A549 (cell line): ENCODE data around the gene MYO1B. TPM values are rescaled to one million over a fixed set of nuclear protein-coding genes. Genes with fewer than 3 reads are reported as not detected.

Experiments used
- ATAC-seq, 2 experiments: fragments of 200-7000 bp in 1 of 2; fragments of >200 bp in 1 of 2; cut with Nextera tagmentation in 1 of 2; cut with Tn5 transposase in 1 of 2; 3 replicates each; pipeline versions ENCODE4 v1.8.0 to v1.9.1; 2018 to 2020; ENCODE audit warnings: mild to moderate bottlenecking in 1 of 2, moderate library complexity in 1 of 2
- CTCF ChIA-PET: fragments of 300-600 bp; sonication (Branson Sonifier 250); formaldehyde crosslinking; extraction: SDS; loops from one replicate; lab custom pipeline; 2021; ENCODE audit warnings: antibody characterized with exemption, inconsistent platforms; lab: Yijun Ruan, JAX
- POLR2A ChIA-PET: fragments of 350-600 bp; formaldehyde crosslinking; extraction: SDS; loops from one replicate; lab custom pipeline; 2021; ENCODE audit warnings: antibody characterized with exemption, inconsistent platforms; lab: Yijun Ruan, JAX
- DNase-seq, 2 experiments: peaks; one replicate each; pipeline versions ENCODE4 v3.0.0 to v3.0.0-alpha.2; 2011 to 2016; ENCODE audit warnings: low read depth in 1 of 2, low spot score in 1 of 2
- FAIRE-seq: peaks from 2 replicates; lab custom pipeline; 2011; peaks lifted over from hg19 to GRCh38; lab: Jason Lieb, UNC
- H3K27ac ChIP-seq, 2 experiments: fragments of >200 bp; sonication (Bioruptor Twin); formaldehyde crosslinking; 3 replicates each; pipeline ENCODE4 v1.5.1; 2016 to 2017
- H3K4me1 ChIP-seq: fragments of >200 bp; sonication (Bioruptor Twin); formaldehyde crosslinking; 3 replicates; pipeline ENCODE4 v1.6.1; 2016
- H3K4me2 ChIP-seq: fragments of >200 bp; sonication (Bioruptor Twin); formaldehyde crosslinking; 3 replicates; pipeline ENCODE4 v1.6.1; 2016
- H3K4me3 ChIP-seq: fragments of >200 bp; sonication (Bioruptor Twin); formaldehyde crosslinking; 3 replicates; pipeline ENCODE4 v1.5.1; 2016
- H3K9me3 ChIP-seq: fragments of >200 bp; sonication (Bioruptor Twin); formaldehyde crosslinking; 3 replicates; pipeline ENCODE4 v1.6.1; 2016
- CBX8 ChIP-seq: fragments of 200-600 bp; sonication (generic); IDR thresholded peaks from 2 replicates; pipeline ENCODE4 v1.6.1; 2016
- HDAC2 ChIP-seq: fragments of 200-600 bp; sonication (generic); IDR thresholded peaks from 2 replicates; pipeline ENCODE4 v1.6.1; 2016
- HOXB13 ChIP-seq: fragments of 250-450 bp; sonication (Bioruptor Pico); IDR thresholded peaks from 2 replicates; pipeline ENCODE4 v1.5.0; 2020; ENCODE audit warnings: low read depth, mild to moderate bottlenecking, moderate library complexity
- JUNB ChIP-seq: fragments of >200 bp; sonication (Bioruptor Twin); formaldehyde crosslinking; IDR thresholded peaks from 2 replicates; pipeline ENCODE4 v1.6.1; 2016
- KDM5A ChIP-seq: fragments of 200-600 bp; sonication (generic); IDR thresholded peaks from 2 replicates; pipeline ENCODE4 v1.6.1; 2016; ENCODE audit warnings: antibody characterized with exemption, mild to moderate bottlenecking
- MAFK ChIP-seq: fragments of 450-650 bp; IDR thresholded peaks from 2 replicates; pipeline ENCODE4 v1.6.1; 2014; ENCODE audit not compliant: partially characterized antibody
- RCOR1 ChIP-seq: fragments of 150-350 bp; IDR thresholded peaks from 2 replicates; pipeline ENCODE4 v1.6.1; 2014; ENCODE audit warnings: antibody characterized with exemption, low read length, low read depth
- REST ChIP-seq: fragments of 200-600 bp; sonication (generic); IDR thresholded peaks from 2 replicates; pipeline ENCODE4 v1.6.1; 2016; ENCODE audit warnings: antibody characterized with exemption, mild to moderate bottlenecking, moderate library complexity
- TFCP2L1 ChIP-seq: fragments of 250-450 bp; sonication (Bioruptor Pico); IDR thresholded peaks from 2 replicates; pipeline ENCODE4 v1.5.0; 2021; ENCODE audit warnings: mild to moderate bottlenecking
- ZNF302 ChIP-seq: fragments of 250-450 bp; sonication (Bioruptor Pico); IDR thresholded peaks from 2 replicates; pipeline ENCODE4 v1.9.0; 2021; ENCODE audit warnings: inconsistent platforms, mild to moderate bottlenecking, moderate library complexity
- WGBS: methylation state at CpG from one replicate; pipeline ENCODE4 v1.1.6; 2017; ENCODE audit errors: missing lambda C conversion rate; 5-methylcytosine and 5-hydroxymethylcytosine counted together
- polyA plus RNA-seq, 4 experiments: library from polyadenylated mRNA; depleted of rRNA in 3 of 4; stranded (reverse); fragments of >200 nt; fragmentation: RNase III in 1 of 4; extraction: RNeasy Plus Mini Kit Qiagen cat#74134 plus additional on column Dnase treatment in 1 of 4; gene quantifications; 2 replicates in 3 of 4; 3 replicates in 1 of 4; pipeline ENCODE4 v1.2.3, GENCODE V29; 2011 to 2017
- TF ChIP-seq, protein P1 (sequence below): fragments of >200 bp; sonication (Bioruptor Twin); formaldehyde crosslinking; IDR thresholded peaks from 2 replicates; pipeline ENCODE4 v1.6.1; 2016
- TF ChIP-seq, protein P2 (sequence below): fragments of 250-450 bp; sonication (Bioruptor Pico); IDR thresholded peaks from 2 replicates; pipeline ENCODE4 v1.5.0; 2021; ENCODE audit warnings: mild to moderate bottlenecking, moderate library complexity, borderline replicate concordance

The MYO1B gene
- polyA plus RNA-seq, 2 of the 4 experiments (the other 2 are of a cell fraction), result 77.7 to 159 TPM

DNA sequence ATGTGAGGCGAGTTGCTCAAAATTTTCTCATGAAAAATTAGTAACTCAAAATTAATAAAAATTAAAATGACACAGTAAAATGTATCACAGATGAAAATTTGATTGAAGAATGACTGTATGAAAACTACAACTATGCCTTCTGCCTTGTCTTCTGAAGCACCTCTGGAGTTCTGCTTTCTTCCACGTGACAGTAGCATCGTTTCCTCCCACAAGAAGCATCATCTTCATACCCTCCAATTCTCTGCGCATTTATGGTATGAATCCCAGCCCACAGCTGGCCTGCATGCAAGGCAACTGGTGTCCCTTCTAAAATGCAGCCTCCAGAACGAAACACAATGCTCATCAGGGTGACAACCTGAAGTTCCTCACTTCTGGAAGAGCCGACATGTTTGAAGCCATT lies 189.9 kb downstream of the MYO1B start:
- ChIA-PET POLR2A (no interaction called here), CTCF (interaction anchor here (1.0 kb wide), 2 partner anchors 9 to 270 kb away, joined by 3 read pairs; no protein-coding TSS in a partner anchor)
- no peak for TF ChIP-seq CBX8
- TF ChIP-seq, protein P1, sequence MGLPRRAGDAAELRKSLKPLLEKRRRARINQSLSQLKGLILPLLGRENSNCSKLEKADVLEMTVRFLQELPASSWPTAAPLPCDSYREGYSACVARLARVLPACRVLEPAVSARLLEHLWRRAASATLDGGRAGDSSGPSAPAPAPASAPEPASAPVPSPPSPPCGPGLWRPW, result no peak
- TF ChIP-seq ZNF302 (CRISPR knock-in tag), result no peak
- no peak for TF ChIP-seq HOXB13 (CRISPR knock-in tag)
- H3K27ac ChIP-seq, result no peak overlapping the region
- no peak for ATAC-seq
- FAIRE-seq, result no peak
- no peak overlapping the region for H3K4me3 ChIP-seq
- WGBS, result 88% methylated on average over 6 of the region's 6 CpGs
- no peaks in the 10 kb centered on the region for H3K9me3 ChIP-seq
- no peak for DNase-seq
- H3K4me2 ChIP-seq, result no peak overlapping the region
- H3K4me1 ChIP-seq, result no peaks in the 10 kb centered on the region

DNA sequence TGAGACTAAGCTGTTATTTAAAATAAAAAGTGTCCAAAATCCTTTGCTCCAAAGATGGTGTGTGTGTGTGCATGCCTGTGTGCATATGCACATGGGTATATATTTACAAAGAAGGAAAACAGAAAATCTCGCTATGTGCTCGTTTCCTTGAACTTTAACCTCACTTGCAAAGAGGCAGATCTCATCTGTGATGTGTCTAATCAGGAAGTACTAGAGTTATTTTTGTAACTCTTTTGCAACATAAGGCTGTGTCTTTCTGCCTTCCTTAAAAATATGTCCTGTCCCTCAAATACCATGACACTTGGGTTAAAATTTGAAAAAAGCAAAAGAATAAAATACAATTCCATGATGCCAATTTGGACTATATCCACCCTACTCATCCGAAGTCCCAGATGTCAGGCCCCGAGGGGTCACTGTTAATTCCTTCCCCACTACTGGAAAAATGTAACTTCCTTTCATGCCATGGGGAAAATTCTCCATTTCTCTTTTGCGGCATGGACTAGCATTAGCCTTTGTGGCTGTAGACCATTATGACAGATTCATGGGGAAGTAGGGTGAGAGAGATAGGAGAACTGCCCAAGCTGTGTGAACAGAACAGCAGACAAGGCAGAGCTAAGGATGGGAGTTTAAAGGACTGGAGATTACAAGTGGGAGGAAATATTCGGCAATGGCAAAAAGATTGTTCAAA lies 191.3 kb downstream of the MYO1B start:
- DNase-seq (no peak), ATAC-seq (no peak), FAIRE-seq (no peak)
- ChIA-PET CTCF (interaction anchor here (1.0 kb wide), 1 partner anchor 10 kb away, joined by 3 read pairs; no protein-coding TSS in a partner anchor), POLR2A (no interaction called here)
- no peaks in the 10 kb centered on the region for H3K9me3 ChIP-seq
- no peak overlapping the region for H3K4me3 ChIP-seq
- H3K27ac ChIP-seq, result no peak overlapping the region
- H3K4me1 ChIP-seq, result no peaks in the 10 kb centered on the region
- no peak overlapping the region for H3K4me2 ChIP-seq
- TF ChIP-seq HOXB13 (CRISPR knock-in tag) (no peak), MAFK (no peak), RCOR1 (no peak), HDAC2 (no peak), TFCP2L1 (no peak), CBX8 (no peak)
- TF ChIP-seq, protein P1, result no peak
- 83% methylated on average over 6 of the region's 6 CpGs for WGBS

DNA sequence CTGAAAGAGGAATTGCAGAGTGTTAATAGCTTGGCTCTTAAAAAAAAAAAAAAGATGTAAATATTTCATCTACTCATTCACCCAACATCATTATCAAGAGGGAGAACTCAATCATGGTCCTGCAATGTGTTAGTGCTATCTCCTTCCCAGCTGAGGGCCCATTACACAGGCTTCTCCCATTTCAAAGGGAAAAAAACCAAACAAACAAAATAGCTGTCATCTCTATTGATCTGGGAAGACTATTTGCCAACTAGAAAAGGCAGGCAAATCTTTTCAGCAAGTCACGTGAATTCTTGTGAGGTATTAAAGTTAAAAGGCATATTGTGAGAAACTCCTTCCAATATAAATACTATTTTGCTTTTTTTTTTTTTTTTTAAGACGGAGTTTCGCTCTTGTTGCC lies 194.3 kb downstream of the MYO1B start:
- Histone ChIP-seq H3K4me3 (no peak overlapping the region), H3K4me1 (no peaks in the 10 kb centered on the region), H3K27ac (no peak overlapping the region), H3K9me3 (no peaks in the 10 kb centered on the region), H3K4me2 (no peak overlapping the region)
- ChIA-PET CTCF (interaction anchor here (0.7 to 1.3 kb wide), 2 partner anchors 11 to 109 kb away, joined by 3 to 4 read pairs; no protein-coding TSS in a partner anchor), POLR2A (no interaction called here)
- FAIRE-seq, result no peak
- ATAC-seq, result no peak
- TF ChIP-seq REST (no peak), KDM5A (no peak), JUNB (no peak), HOXB13 (CRISPR knock-in tag) (no peak), CBX8 (no peak)
- TF ChIP-seq, protein P2, sequence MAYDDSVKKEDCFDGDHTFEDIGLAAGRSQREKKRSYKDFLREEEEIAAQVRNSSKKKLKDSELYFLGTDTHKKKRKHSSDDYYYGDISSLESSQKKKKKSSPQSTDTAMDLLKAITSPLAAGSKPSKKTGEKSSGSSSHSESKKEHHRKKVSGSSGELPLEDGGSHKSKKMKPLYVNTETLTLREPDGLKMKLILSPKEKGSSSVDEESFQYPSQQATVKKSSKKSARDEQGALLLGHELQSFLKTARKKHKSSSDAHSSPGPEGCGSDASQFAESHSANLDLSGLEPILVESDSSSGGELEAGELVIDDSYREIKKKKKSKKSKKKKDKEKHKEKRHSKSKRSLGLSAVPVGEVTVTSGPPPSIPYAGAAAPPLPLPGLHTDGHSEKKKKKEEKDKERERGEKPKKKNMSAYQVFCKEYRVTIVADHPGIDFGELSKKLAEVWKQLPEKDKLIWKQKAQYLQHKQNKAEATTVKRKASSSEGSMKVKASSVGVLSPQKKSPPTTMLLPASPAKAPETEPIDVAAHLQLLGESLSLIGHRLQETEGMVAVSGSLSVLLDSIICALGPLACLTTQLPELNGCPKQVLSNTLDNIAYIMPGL (CRISPR knock-in tag), result no peak
- DNase-seq, result no peak
- whole genome bisulfite sequencing, result 95% methylated on average over 3 of the region's 3 CpGs
